GM19099 (cell line): ENCODE measurements around the gene CLDN3.

ENCODE experiments used
- POLR2A ChIP-seq: IDR thresholded peaks from 3 replicates; pipeline ENCODE4 v1.6.1; 2011; ENCODE audit warnings: low read depth; ENCODE audit not compliant: insufficient read length; ENCODE audit errors: extremely low read depth

The CLDN3 gene

DNA sequence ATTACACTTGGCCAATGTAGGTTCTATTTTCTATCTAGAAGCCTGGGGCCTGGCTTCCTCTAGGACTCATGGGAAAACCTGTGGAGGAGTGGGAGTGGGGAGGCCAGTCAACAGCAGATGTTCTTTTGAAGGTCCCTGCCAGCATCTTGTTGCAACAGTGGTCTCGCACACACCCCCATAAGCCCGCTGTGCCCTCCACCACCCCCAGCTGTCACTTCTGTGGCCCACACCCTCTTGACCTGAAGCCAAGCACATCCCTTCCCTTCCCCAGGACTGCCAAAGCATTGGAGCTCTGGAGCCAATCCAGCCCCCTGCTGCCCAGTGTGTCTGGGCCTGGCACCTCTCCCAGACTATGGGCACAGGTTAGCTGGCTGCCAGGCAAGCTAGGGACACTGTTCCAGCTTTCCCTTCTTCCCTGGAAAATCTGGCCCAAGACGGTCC, 48.7 kb downstream of the CLDN3 start:
- no peak for TF ChIP-seq POLR2A

DNA sequence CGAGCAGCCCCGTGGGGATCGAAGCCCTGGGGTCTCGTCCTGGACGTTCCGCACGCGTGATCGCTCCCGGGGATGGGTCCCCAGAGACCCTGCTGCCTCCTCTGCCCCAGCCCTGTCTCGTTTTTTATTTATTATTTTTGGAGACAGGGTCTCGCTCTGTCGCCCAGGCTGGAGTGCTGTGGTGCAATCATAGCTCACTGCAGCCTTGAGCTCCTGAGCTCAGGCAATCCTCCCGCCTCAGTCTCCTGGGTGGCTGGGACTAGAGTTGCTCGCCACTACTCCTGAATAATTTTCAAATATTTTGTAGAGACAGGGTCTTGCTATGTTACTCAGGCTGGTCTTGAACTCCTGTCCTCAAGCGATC, 50.3 kb downstream of the CLDN3 start:
- no peak for TF ChIP-seq POLR2A
